Heart left ventricle (tissue), 13 donors: ENCODE results near the gene GCSH.

Experiments
- CTCF ChIP-seq, 12 donors: fragments of 200-600 bp; sonication (generic) in 4 of 12; IDR thresholded peaks; one replicate each; pipeline versions ENCODE4 v1.5.0 to v1.8.0; 2018 to 2022; ENCODE audit warnings: antibody characterized with exemption in 12 of 12, mild to moderate bottlenecking in 5 of 12
- POLR2A ChIP-seq, 2 donors: fragments of 450-650 bp; IDR thresholded peaks; one replicate each; pipeline ENCODE4 v1.6.1; 2017; ENCODE audit warnings: antibody characterized with exemption in 2 of 2, mild to moderate bottlenecking in 2 of 2, moderate library complexity in 2 of 2
- donor health status: ischemic (EF 13 %, LVEDD 7.1; RV severe dilation, severe dysfunction).
- donor health status: DM: no; HTN: yes; CAD: no.
- donor health status: DM: no; HTN: no; CAD: no.
- donor health status: ischemic (EF 25% LVEDD 6.9; RV normal size, moderate dysfunction).
- donor health status: ischemic (EF 25% LVEDD 5.7; RV mildly dilated, moderate dysfunction).
- donor health status: ischemic (EF 35%, LVEDD 5.7; RV mildly dilated, moderate dysfunction).
- donor health status: nonischemic (EF 11% LVEDD 7.7; RV severe dilation, severe dysfunction).
- donor health status: DM: yes; HTN: yes; CAD: no.
- donor health status: PGD.
- donor health status: ischemic (EF 29% LVEDD 5.4; RV normal size, mild dysfunction).
- donor health status: nonischemic (EF 23%, LVEDD 6.1; RV moderate dilation, normal function).

DNA sequence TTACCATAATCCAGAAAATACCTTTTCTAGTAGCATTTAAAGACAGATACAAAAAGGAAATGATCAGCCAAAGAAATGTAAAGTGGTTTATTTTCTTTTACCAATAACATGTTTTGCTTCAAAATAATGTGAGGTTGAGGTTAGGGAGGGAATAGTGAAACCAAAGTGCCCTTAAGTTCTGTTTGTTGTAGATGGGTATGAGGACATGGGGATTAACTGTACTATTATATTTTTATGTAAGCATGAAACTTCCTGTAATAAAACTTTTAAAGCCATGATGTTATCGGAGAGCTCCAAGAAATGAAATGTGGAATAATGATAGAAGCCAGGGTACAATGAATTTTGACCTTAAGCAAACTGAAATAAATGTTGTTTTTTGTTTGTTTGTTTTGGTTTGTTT lies 29.0 kb downstream of the GCSH start:
- TF ChIP-seq CTCF (IDR thresholded peaks at IDR 0.05) (no peak), POLR2A (IDR thresholded peaks at IDR 0.05) (no peak)
